Measurements from ENCODE around the gene ZDHHC17. TPM values are rescaled to one million over a fixed set of nuclear protein-coding genes. Genes with fewer than 3 reads are reported as not detected.
"Not testable (repeated sequence)": the region's sequence is repeated elsewhere in the genome, so short reads cannot be mapped to it uniquely, and the experiment has no call there.

ZDHHC17 gene
- total RNA-seq, 1 donor from 2014 or later: 51.5 TPM

- DNase-seq (ENCODE audit: low spot score): no peak
These were observed 2.2 kb downstream of the ZDHHC17 start for GRCh38 chr12:76766161-76766560.

- no peak for DNase-seq (ENCODE audit: low spot score)
These were observed 4.7 kb downstream of the ZDHHC17 start for GRCh38 chr12:76768576-76768975.

GRCh38 chr12:76777765-76778216, 13.9 kb downstream of the ZDHHC17 start:
- no peak for DNase-seq (ENCODE audit: low spot score)

DNA sequence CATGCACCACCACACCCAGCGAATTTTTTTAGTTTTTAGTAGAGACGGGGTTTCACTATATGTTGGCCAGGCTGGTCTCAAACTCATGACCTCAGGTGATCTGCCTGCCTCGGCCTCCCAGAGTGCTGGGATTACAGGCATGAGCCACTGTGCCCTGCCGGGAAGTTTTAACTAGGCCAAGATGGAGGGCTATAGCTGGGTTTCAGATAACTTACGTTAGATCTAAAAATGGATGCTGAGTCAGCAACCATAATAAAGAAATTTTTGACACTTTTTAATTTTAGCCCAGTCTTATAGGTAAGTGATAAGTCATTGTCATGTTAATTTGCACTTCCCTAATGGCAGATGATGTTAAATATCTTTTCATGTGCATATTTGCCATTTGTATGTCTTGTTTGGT, 14.4 kb downstream of the ZDHHC17 start:
- DNase-seq (ENCODE audit: low spot score): no peak

- DNase-seq (ENCODE audit: low spot score): not testable (repeated sequence)
These were observed 15.4 kb downstream of the ZDHHC17 start for GRCh38 chr12:76779310-76779709.

GRCh38 chr12:76781321-76781720, 17.4 kb downstream of the ZDHHC17 start:
- DNase-seq (ENCODE audit: low spot score): no peak

GRCh38 chr12:76782526-76782925, 18.6 kb downstream of the ZDHHC17 start:
- no peak for DNase-seq (ENCODE audit: low spot score)

GRCh38 chr12:76784600-76785051, 20.7 kb downstream of the ZDHHC17 start:
- DNase-seq (ENCODE audit: low spot score): no peak

DNA sequence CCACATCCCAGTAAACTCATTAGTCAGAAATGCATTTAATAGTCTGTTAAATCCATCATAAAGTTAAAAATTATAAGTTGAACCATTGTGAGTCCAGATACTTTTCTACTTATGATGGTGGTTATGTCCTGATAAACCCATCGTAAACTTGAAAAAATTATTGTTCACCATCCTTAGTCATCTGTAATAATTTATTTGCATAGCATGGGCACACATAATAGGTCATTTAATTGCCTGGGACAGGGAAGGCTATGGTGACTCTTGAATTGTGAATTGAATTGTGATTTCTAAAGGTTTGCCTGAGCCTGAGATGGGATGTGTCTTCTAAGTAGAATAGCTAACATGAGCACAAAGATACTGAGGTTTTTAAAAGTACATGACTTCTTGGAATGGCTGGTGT, 21.5 kb downstream of the ZDHHC17 start:
- no peak for DNase-seq (ENCODE audit: low spot score)

DNA sequence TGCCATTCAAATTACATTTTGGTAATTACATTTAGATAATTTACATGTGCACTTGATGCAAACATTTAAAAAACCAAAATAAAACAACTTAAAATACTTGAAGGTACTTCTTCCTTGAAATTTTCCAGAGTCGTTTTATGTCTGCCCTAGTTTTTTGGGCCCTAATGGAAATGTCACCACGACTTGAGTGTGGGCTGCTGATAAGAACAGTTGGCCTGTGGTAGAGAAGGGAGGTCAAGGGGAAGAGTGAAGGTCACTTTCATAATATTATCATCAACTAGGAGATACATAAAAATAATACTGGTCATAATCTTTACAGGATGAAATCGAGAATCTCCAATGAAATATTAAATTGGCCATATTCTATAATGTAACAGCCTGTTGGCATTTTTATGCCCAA, 23.1 kb downstream of the ZDHHC17 start:
- DNase-seq (ENCODE audit: low spot score): no peak

DNA sequence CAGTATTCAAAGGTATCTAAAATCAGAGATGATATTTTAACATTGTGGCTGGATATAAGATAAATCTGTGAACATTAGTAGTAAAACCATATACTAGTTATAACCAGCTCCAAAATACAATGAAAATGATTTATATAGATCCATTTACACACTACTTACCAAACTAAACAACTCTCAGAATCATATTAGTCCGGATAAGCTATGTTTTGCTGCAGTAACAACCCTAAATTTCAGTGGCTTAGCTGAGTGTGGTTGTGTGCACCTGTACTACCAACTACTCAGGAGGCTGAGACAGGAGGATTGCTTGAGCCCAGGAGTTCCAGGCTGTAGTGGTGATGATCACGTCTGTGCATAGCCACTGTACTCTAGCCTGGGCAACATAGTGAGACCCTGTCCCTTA, 23.8 kb downstream of the ZDHHC17 start:
- DNase-seq (ENCODE audit: low spot score): no peak

GRCh38 chr12:76789335-76790050, 25.6 kb downstream of the ZDHHC17 start:
- no peak for DNase-seq (ENCODE audit: low spot score)

DNA sequence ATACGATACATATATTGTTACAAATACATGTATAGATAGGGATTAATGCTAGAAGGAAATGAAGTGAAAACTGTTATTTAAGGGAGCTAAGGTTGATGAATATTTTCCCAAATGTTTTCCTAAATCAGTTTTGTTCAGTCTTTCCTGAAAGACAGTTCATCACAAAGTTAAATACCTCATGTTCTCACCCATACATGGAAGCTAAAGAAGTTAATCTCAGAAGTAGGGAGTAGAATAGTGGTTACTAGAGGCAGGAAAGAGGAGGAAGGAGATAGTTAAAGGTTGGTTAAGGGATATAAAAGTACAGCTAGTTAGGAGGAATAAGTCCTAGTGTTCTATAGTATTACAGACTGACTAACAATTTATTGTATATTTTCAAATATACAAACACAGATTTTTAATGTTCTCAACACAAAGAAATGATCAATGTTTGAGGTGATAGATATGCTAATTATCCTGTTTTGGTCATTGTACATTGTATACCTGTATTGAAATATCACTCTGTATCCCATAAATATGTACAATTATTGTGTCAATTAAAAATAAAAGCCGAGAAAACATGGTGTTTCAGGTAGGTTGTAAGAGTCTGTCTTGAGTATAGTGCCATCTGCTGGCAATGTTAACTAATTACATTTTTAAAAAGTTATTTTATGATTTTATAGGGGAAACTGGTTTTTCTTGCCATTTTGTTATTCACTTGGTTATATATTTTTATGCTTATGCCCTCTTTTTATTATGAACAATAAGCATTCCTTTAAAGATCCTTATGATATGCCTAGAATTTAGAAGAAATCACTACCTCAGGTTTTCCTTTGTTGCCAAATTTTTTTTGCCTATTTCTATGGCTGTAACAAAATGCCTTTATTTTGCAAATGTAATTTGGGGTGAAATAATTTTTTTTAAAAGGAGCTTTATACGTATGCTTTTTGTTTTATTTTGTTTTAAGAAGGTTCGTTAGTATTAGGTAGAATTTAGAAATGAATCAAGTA, 26.9 kb downstream of the ZDHHC17 start:
- no peak for DNase-seq (ENCODE audit: low spot score)

- no peak for DNase-seq (ENCODE audit: low spot score)
These were observed 28.9 kb downstream of the ZDHHC17 start for GRCh38 chr12:76792828-76793227.

GRCh38 chr12:76798864-76799263, 34.9 kb downstream of the ZDHHC17 start:
- no peak for DNase-seq (ENCODE audit: low spot score)

- no peak for DNase-seq (ENCODE audit: low spot score)
These were observed 35.4 kb downstream of the ZDHHC17 start for GRCh38 chr12:76799362-76799761.

- DNase-seq (ENCODE audit: low spot score): no peak
These were observed 38.1 kb downstream of the ZDHHC17 start for GRCh38 chr12:76802060-76802459.

GRCh38 chr12:76804435-76804976, 40.6 kb downstream of the ZDHHC17 start:
- DNase-seq (ENCODE audit: low spot score): no peak

GRCh38 chr12:76810671-76811419, 46.9 kb downstream of the ZDHHC17 start:
- DNase-seq (ENCODE audit: low spot score): no peak

DNA sequence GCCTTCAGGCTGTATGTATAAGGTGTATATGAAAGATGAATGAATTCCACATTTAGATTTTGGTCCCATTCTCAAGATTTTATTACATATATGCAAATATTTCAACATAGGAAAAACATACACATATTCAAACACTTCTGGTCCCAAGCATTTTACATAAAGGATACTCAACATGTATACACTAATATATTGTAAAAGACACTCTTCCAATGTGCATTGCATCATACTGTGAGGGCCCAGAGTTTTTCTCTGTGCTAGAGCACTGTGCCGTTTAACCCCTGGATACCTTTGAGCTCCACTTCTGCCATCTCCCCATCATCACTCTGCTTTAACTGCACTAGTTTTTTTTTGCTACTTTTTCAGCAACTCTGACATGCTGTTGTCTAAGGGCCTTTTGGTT, 48.1 kb downstream of the ZDHHC17 start:
- DNase-seq (ENCODE audit: low spot score): no peak

- no peak for DNase-seq (ENCODE audit: low spot score)
These were observed 49.4 kb downstream of the ZDHHC17 start for GRCh38 chr12:76813265-76813664.

- no peak for DNase-seq (ENCODE audit: low spot score)
These were observed 50.1 kb downstream of the ZDHHC17 start for GRCh38 chr12:76813972-76814371.
